Dermis blood vessel endothelial cell (primary cell): ENCODE measurements around the gene KAZN. TPM values are rescaled to one million over a fixed set of nuclear protein-coding genes. Genes with fewer than 3 reads are reported as not detected.
"Not testable (repeated sequence)": the region's sequence is repeated elsewhere in the genome, so short reads cannot be mapped to it uniquely, and the experiment has no call there.

ENCODE experiments used
- DNase-seq: peaks from one replicate; pipeline ENCODE4 v3.0.0; 2010
- total RNA-seq: library from RNA; depleted of rRNA; stranded (reverse); fragments of >200 nt; gene quantifications from 2 replicates; pipeline ENCODE4 v1.2.3, GENCODE V29; 2014

KAZN gene
- total RNA-seq, 1 donor from 2014 or later: 1.9 TPM

GRCh38 chr1:15124362-15125100, 526.0 kb downstream of the KAZN start:
- no peak for DNase-seq

GRCh38 chr1:15125101-15125745, 526.7 kb downstream of the KAZN start:
- DNase-seq: no peak

DNA sequence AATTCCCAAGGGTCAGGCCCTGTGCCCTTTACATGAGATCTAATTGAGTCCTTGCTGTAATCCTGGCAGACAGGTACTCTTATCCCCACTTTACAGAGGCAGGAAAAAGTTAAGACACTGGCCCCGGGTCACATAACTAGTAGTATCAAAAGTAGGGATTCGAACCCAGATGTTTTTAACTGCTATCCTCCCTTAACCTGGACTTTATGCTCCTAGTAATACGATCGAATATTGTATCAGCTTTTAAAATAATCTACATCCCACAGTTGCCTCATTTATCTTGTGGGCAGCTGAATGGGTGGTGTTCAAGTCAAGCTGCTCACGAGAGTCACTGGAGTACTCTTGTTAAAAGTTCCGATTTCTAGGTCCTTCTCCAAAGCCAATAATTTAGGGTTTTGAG, 529.6 kb downstream of the KAZN start:
- DNase-seq: no peak

DNA sequence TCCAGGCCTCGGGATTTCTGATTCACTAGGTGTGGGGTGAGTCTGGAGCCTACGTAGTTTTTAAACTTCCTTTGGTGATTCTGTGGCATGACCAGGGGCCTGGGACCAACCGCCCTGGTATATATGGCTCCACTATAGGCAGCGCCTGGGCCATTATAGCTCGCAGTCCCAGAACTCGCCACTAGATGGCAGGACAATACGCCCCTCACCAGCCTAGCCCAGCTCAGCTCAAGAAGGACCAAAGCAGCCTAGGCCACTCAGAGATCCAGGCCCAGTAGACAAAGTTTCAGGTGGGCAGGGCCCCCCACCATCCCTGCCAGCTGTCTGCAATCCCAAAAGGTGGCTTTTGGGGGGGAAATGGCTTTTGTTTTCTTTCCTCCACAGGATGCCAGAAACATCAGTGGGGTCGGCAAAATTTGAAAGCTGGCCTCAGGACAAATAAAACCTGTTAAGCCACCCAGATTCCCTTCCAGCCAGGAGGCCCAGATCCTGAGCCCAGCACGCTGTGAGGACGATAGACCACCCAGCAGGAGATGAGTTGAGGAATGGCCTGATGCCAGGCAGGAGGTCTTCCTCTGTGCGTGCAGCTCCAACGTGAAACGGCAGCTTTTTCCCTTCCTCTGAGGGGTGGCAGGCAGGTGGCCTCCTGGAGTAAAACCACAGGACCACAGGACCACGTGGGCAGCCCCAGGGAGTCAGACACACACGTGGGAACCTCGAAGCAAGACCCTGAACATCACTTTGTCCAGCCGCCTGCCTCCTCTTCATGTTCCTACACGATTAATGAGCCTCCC, 530.2 kb downstream of the KAZN start:
- peak; percentile 88 for DNase-seq

- DNase-seq: no peak
Observed at GRCh38 chr1:15129944-15130343, 531.5 kb downstream of the KAZN start.

DNA sequence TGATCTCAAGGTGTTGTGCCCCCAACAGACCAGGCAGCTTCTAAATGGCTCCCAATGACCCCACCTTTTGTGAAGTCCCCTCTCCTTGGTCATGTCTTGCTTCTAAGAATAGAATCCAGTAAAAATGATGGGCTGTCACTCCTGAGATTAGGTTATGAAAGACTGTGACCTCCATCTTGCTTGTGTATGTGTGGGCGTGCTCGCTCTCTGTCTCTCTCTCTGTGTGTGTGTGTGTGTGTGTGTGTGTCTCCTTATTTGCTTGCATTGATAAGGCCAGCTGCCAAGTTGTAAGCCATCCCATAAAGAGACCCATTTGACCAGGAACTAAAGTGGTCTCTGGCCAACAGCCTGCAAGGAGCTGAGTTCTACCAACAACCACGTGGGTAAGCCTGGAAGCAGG, 532.1 kb downstream of the KAZN start:
- no peak for DNase-seq

DNA sequence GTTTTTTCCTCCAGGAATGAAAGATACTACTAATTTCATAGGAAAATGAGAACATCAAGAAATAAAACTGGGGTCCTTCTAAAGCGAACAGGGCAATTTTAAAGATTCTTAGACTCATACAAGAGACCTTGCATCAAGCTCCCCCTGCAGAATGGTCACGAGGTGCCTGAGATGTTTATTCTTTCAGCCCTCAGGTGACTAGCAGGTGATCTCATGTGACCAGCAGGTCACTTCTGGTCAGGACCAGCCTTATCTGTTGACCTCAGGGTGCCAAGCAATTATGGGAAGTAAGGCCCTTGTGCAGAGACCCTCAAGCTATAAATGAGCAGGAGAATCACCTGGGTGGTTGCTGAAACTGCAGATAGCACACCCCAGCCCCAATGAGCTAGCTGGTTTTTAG, 534.5 kb downstream of the KAZN start:
- no peak for DNase-seq

GRCh38 chr1:15134285-15134684, 535.8 kb downstream of the KAZN start:
- DNase-seq: no peak

GRCh38 chr1:15135604-15136003, 537.1 kb downstream of the KAZN start:
- not testable (repeated sequence) for DNase-seq

GRCh38 chr1:15137809-15138208, 539.3 kb downstream of the KAZN start:
- DNase-seq: no peak

DNA sequence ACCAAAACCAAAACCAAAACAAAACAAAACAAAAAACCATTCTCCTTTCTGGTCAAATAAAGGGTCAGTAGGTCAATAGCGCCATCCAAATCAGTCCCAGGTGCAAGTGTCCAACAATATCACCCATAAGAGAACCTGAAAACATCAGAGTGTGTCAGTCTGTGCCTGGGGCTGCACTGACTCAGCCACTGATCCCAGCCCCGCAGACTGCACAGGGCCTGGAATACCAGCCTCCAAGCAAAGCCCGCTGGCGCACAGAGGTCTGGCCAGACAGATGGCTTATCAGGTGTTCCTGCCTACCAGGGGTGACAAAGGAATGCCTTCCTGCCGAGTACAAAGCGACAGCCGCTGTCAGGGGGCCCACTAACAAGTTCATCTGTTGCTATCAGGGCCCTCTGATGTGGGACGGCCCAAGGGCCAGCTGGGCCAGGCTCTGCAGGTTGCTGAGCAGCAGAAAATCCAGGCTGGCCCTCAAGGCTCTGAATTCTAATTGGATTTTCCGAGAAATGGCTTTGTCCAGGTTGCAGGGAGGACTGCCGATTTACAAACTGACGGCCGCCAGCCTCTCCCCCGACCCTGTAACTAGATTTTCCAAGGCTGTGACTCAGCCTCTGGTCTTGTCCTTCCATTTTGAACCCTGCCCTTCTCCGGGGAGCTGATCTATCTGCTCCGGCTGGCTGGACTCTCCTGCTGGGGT, 541.3 kb downstream of the KAZN start:
- DNase-seq: peak; percentile 18

DNA sequence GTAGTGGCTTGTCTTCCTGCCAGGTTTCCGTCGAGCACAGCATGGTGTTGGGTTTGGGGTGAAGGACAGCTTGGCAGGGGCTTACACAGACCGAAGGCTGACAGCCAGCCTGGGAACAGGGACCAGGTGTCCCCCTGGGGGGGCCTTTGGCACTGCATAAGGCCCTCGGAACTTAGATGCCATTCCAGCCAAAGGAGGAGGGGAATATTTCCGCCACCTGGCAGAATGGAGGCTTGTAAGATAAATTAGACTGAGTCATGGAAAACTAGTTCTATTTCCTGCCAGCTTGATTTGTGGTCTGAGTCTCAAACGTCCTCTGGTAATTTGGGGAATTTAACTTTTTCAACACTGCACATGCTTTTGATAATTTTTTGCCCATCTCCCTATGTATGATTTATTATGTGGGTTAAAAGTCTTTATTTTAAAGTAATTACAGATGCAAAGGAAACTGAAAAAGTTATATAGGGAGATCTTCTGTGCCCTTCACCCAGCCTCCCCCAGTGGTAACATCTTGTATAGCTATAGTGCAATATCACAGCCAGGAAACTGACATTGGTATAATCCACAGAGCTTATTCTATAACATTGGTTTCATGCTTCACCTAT, 543.6 kb downstream of the KAZN start:
- peak; percentile 76 for DNase-seq

DNA sequence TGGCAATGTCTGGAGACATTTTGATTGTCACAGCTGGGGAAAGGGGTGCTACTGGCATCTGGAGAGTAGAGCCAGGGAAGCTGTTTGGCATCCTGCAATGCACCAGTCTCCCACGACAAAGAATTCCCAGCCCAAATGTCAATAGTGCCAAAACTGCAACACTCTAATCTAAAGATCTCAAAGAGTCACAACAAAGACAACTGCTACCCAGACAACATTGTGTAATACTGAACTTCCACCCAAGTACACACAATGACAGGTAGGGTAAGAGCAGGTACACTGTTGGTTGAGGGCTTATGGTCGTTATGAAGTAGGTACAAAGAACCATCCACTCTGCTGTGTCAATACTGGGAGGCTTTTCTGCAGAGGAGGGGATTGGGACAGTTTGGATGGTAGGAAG, 546.8 kb downstream of the KAZN start:
- DNase-seq: no peak

DNA sequence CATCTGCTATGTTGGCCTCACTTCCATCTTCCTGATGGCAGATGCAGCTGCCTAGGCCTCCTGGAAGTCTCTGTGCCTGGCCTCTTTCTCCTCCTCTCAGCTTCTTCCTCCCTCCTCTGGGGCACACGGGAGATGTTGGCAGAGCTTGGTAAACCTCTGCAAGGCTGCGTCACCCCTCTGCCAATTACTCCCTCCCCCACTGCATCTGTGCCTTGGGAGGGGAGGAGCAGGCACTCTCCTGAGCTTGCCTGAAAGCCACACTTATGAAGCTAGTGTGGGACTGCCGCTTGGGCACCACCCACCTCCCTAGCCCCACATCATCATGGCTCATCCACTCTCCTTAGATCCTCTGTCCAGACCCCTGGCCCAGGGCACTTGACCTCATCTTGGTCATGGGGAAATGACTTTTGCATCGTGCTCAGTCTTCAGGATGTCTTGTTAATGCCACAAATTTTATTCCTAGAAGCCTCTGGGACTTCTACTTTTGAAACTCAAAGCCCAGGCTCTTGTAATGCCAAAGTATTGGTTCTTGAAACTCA, 547.7 kb downstream of the KAZN start:
- DNase-seq: no peak

GRCh38 chr1:15146971-15147376, 548.5 kb downstream of the KAZN start:
- DNase-seq: no peak

GRCh38 chr1:15148004-15148403, 549.5 kb downstream of the KAZN start:
- DNase-seq: no peak

GRCh38 chr1:15148475-15148874, 550.0 kb downstream of the KAZN start:
- DNase-seq: no peak

GRCh38 chr1:15148941-15149340, 550.5 kb downstream of the KAZN start:
- no peak for DNase-seq

GRCh38 chr1:15150376-15150775, 551.9 kb downstream of the KAZN start:
- no peak for DNase-seq

DNA sequence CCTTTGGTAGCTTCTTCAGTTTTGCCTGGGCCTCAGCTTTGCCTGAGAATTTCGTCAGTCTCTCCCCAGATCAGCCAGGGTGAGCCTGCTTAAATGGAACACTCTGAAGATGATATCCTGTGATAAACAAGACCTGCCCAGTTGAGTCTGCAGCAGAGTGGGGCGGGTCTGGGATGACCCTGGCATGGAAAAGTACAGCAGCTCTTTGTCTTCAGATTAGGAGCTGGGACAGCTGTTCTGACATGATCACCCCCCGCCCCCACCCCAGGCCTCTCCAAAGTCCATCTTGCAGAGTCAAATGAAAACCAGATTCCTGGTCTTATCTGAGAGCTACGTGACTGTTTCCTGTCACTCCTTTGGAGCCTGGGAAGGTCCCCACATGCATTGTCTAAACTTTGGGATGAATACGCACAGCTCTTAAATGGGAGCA, 552.9 kb downstream of the KAZN start:
- no peak for DNase-seq

DNA sequence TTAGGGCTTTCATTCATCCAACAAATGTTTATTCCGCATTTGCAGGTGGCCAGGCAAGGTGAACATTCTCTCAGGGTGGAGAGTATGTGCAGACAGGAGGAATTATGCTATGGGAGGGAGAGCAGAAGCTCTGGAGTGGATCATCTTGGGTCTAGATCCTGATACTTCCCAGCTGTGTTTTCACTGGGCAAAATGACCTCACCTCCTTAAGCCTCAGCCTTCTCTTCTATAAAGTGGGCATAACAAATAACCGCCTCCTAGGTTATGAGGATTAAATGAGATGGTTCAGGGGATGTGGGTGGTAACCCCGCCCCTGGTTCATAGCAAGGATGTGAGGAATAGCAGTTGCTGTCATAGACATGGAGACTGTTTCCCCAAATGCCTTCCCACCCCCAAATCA, 553.4 kb downstream of the KAZN start:
- no peak for DNase-seq
